Brain microvascular endothelial cell (primary cell): ENCODE data around the gene KBTBD3.

Experiments used
- DNase-seq: peaks from one replicate; pipeline ENCODE4 v3.0.0-alpha.2; 2020
- H3K27ac ChIP-seq: fragments of 250-450 bp; sonication (Bioruptor Pico); 2 replicates; pipeline ENCODE4 v1.5.1; 2020; ENCODE audit warnings: mild to moderate bottlenecking, moderate library complexity
- H3K27me3 ChIP-seq: fragments of 250-450 bp; sonication (Bioruptor Pico); replicated peaks from 2 replicates; pipeline ENCODE4 v1.5.1; 2020; ENCODE audit warnings: mild to moderate bottlenecking
- H3K36me3 ChIP-seq: fragments of 250-450 bp; sonication (Bioruptor Pico); replicated peaks from 2 replicates; pipeline ENCODE4 v1.5.1; 2020; ENCODE audit warnings: mild to moderate bottlenecking
- H3K4me3 ChIP-seq: 2 replicates; pipeline ENCODE4 v1.5.1; 2011; ENCODE audit warnings: low read depth, mild to moderate bottlenecking, control low read depth, low read length, moderate library complexity
- in situ Hi-C: cut with HindIII; loops from 2 replicates; pipeline ENCODE4 v1.10.0; 2017; ENCODE audit warnings: low sequenced_read_pairs, low pct_ligation_motif_present
- TF ChIP-seq, protein P1 (sequence below): IDR thresholded peaks from 2 replicates; pipeline ENCODE4 v1.5.1; 2011; ENCODE audit warnings: low read depth, mild to moderate bottlenecking, moderate library complexity, low read length, control low read depth, inconsistent platforms; ENCODE audit errors: missing control alignments

The KBTBD3 gene

DNA sequence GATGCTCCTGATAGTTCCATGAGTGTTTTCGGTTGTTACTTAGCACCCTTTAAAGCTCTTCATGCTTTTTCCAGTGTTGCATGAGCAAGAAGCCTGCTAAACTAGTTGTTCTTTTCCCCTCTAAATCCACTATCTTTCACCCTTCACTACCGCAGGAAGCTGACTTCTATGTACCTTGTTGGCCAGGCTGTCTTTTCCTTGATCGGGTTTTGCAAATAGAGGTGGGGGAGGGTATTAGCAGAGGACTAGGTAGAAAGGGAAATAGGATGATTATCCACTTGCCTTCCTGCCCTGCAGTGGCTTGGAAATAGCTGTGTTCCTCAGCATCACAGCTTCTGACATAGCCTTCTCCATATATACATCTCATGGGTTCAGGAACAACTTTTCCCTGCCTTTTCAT lies 24.2 kb upstream of the KBTBD3 start:
- in situ Hi-C loops, result no loop called here
- H3K4me3 ChIP-seq, result no peak overlapping the region
- DNase-seq, result no peak
- H3K27me3 ChIP-seq, result no peaks in the 10 kb centered on the region
- H3K36me3 ChIP-seq, result peaks cover 10% of the 10 kb centered on the region
- TF ChIP-seq, protein P1, sequence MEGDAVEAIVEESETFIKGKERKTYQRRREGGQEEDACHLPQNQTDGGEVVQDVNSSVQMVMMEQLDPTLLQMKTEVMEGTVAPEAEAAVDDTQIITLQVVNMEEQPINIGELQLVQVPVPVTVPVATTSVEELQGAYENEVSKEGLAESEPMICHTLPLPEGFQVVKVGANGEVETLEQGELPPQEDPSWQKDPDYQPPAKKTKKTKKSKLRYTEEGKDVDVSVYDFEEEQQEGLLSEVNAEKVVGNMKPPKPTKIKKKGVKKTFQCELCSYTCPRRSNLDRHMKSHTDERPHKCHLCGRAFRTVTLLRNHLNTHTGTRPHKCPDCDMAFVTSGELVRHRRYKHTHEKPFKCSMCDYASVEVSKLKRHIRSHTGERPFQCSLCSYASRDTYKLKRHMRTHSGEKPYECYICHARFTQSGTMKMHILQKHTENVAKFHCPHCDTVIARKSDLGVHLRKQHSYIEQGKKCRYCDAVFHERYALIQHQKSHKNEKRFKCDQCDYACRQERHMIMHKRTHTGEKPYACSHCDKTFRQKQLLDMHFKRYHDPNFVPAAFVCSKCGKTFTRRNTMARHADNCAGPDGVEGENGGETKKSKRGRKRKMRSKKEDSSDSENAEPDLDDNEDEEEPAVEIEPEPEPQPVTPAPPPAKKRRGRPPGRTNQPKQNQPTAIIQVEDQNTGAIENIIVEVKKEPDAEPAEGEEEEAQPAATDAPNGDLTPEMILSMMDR, result no peak
- no peak overlapping the region for H3K27ac ChIP-seq

DNA sequence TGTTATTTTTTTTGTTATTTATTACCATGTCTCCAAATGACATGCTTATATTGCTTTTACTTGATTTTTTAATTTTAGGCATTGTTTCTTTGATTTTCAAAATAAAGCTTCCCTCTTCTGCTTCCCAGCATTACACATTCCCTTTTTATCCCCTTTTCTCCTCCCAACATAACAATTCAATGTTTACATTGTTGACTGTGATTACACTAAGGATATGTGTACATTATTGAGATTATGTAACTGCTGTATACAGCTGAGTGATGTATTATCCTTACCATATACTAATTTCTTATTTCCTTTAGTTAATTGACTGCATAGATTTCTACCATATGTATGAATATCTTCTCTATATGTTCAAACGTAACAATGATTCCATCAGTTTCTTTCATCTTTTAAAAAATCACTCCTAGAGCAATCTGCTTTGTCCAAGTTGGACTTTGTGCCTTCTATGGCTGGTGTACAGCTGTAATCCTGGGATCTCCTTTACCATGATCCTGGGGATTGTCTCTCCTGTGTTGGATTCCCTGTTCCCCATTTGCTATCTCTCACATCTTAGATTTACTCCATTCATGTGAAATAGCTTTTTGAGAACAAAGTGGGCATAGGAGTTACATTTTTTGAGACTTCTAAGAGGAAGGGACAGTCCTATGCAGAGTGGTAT lies 21.9 kb upstream of the KBTBD3 start:
- Histone ChIP-seq H3K27me3 (no peaks in the 10 kb centered on the region), H3K36me3 (peaks cover 22% of the 10 kb centered on the region), H3K4me3 (no peak overlapping the region), H3K27ac (no peak overlapping the region)
- in situ Hi-C loops, result no loop called here
- DNase-seq, result no peak
- TF ChIP-seq, protein P1, result no peak

DNA sequence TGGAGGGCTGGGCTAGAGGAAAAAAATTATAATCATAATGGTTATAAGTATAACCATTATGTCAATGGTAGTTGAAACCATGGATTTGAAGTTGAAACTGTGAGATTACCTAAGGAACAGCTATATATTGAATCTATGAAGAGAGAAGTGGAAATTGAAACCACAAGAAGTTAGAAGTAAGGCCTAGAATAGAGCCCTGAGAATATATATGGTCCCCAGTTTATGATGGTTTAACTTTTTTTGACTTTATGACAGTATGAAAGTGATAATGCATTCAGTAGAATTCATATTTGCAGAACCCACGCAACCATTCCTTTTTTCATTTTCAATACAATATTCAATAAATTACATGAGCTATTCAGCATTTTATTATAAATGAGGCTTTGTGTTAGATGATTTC lies 15.3 kb upstream of the KBTBD3 start:
- Histone ChIP-seq H3K4me3 (no peak overlapping the region), H3K36me3 (peaks cover 21% of the 10 kb centered on the region), H3K27ac (no peak overlapping the region), H3K27me3 (no peaks in the 10 kb centered on the region)
- in situ Hi-C loops, result no loop called here
- no peak for DNase-seq
- TF ChIP-seq, protein P1, result no peak

DNA sequence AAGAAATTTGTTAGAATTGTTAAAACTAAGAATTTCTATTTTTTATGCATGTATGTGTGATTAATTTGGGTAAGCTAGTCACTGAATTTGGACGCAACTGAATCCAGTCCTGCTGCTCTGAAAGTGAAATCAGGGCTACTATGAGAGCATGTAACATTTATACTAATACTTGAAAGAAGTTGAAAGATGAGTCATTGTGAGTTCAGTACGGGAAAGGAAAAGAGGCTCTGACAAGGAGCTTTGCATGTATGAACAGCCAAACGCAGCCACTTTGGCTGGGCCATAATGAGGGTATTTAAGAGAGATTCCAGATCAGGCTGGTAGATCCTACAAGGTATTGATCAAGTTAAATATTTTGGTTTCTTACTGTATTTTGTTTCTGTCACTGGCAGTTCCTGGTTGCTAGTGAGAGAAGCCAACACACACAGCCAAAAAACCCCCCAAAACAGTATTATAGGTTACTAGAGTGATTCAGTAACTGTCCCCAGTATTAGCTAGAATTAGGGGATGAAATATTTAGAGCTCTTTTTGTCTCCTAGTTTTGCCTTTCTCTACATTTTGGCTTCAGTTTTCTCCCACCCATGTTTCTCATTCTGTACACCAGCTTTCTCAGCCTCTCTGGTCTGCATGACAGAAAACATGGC lies 14.5 kb upstream of the KBTBD3 start:
- peaks cover 16% of the 10 kb centered on the region for H3K36me3 ChIP-seq
- in situ Hi-C loops, result no loop called here
- no peak overlapping the region for H3K4me3 ChIP-seq
- peak overlapping the region; percentile 39 for H3K27ac ChIP-seq
- TF ChIP-seq, protein P1, result no peak
- DNase-seq, result peak; percentile 62
- H3K27me3 ChIP-seq, result no peaks in the 10 kb centered on the region

GRCh38 chr11:106088896-106089295 lies 11.7 kb upstream of the KBTBD3 start:
- in situ Hi-C loops, result no loop called here
- peak; percentile 59 for DNase-seq
- H3K4me3 ChIP-seq, result no peak overlapping the region
- H3K27ac ChIP-seq, result peak overlapping the region; percentile 73
- H3K36me3 ChIP-seq, result peaks cover 4% of the 10 kb centered on the region
- no peaks in the 10 kb centered on the region for H3K27me3 ChIP-seq
- TF ChIP-seq, protein P1, result no peak
